ENCODE results near the gene BAG3.
A peak's percentile ranks its signal among the peaks of the same experiment; 100 is the strongest.

Gene BAG3

DNA sequence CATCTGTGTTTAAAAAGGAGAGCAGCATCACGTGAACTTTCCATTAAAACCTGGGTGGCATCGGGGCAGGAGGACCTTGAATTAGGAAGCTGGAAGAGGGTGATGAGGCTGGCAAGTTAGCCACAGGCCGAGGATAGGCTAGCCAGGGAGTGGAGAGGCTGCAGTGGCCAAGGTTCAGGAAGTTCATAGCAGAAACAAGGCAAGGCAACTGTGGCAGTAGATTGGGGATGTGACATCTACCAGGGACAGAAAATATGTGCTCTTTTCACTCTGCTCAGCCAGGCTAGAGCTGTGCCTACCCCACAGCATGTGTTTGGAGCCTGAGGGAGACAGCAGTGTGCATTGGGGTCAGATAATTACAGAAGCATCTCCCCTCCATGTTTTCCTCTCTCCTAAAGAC lies 72.4 kb downstream of the BAG3 start:
- TF ChIP-seq, protein P1, sequence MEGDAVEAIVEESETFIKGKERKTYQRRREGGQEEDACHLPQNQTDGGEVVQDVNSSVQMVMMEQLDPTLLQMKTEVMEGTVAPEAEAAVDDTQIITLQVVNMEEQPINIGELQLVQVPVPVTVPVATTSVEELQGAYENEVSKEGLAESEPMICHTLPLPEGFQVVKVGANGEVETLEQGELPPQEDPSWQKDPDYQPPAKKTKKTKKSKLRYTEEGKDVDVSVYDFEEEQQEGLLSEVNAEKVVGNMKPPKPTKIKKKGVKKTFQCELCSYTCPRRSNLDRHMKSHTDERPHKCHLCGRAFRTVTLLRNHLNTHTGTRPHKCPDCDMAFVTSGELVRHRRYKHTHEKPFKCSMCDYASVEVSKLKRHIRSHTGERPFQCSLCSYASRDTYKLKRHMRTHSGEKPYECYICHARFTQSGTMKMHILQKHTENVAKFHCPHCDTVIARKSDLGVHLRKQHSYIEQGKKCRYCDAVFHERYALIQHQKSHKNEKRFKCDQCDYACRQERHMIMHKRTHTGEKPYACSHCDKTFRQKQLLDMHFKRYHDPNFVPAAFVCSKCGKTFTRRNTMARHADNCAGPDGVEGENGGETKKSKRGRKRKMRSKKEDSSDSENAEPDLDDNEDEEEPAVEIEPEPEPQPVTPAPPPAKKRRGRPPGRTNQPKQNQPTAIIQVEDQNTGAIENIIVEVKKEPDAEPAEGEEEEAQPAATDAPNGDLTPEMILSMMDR (IDR thresholded peaks at IDR 0.05; ENCODE audit: borderline replicate concordance, insufficient read depth, low read depth, low read length) = no peak
- H3K4me3 ChIP-seq (ENCODE audit: low read depth, low read length) = no peak overlapping the region

DNA sequence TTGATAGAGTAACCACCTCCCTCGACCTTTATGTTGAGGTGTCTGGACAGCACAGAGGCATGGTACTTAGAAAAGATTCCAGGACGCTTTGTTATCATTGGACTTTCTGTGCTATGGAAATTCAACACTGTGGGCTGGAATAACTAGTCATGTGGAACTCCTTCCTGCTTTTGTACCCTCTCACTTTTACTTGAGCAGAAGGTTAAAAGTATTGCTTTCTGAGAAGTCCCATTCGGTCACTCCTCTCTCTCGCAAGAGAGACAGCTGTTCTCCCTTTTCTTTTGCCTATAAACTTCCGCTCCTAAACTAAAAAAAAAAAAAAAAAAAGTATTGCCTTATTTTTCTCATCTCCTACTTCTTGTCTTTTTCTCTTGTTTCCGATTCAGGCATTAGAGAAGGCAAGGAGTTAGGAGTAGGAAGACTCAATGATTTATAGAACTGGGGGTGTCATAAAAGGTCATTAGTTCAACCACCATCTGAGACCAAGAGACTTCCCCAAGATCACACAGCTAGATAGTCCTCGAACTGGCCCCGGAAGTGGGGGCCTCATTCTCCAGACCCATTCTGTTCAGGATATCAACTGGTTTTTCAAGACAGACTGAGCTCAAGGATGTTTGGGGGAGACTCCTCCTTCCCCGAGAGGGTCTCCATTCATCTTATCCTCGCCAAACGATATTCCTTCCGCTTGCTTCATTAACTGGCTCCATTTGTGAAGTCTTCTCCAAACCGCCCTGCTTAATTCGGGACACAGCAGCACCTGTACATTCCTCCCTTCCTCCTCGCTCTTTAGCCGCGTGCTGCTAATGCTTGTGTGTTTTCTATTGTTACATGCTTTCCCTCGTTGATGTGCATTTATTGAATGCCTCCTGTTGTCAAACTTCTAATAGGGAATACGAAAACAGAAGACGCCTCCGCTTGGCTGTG lies 73.7 kb downstream of the BAG3 start:
- peak overlapping the region; percentile 59 for H3K4me3 ChIP-seq (ENCODE audit: low read depth, low read length)
- TF ChIP-seq, protein P1 (IDR thresholded peaks at IDR 0.05; ENCODE audit: borderline replicate concordance, insufficient read depth, low read depth, low read length) = no peak

DNA sequence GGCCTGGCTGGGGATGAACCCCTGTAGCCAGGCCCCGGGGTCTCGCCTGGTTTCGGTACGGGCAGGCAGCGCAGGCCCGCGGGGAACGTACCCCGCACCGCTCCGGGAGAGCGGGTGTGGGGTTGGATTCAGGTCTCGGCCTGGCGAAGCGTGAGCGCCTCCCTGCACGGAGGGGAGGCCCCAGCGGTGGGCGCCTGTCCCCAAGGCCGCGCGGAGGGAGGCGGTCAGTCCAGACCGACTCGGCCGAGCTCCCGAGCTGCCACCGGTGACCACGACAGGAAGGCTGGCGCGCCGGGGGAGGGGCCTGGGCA lies 74.3 kb downstream of the BAG3 start:
- TF ChIP-seq, protein P1 (IDR thresholded peaks at IDR 0.05; ENCODE audit: borderline replicate concordance, insufficient read depth, low read depth, low read length) = no peak
- H3K4me3 ChIP-seq (ENCODE audit: low read depth, low read length) = peak overlapping the region; percentile 59

DNA sequence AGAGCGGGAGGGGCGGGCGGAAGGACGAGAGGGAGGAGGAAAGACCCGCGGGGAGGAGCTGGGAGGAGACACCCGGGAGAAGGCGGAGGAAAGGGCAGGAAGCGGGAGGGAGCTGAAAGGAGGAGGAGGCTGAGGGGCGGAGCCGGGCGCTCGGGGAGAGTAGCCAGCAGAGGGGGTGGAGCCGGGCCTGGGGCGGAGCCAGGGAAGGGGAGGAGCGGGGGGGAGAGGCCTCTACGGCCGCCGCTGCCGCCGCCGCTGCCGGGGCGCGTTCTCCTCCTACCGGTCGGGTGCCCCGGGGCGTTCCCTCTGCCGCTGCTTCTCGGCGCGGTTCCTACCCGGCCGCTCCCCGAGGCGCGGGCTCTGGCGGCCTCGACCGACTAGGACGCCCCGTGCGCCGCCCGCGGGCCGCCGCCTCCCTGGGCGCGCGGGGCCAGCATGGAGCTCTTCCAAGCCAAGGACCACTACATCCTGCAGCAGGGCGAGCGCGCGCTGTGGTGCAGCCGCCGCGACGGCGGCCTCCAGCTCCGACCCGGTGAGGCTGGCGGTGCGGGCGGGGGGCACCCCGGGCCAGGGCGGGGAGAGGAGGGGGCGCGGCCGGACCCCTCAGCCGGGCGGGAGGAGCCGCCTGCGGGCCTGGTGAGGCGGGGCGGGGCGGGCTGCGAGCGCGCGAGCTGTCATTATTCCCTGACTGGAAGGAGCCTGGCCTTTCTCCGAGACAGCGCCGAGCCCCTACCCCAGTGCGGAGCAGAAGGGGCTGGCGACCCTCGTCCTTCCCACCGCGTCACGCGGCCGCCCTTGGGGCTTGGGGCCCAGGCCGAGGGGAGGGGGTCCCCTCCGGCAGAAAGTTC lies 74.9 kb downstream of the BAG3 start, which contains the start of gene INPP5F:
TSS of gene INPP5F (plus strand) at position 223 of the 848 bp plus-strand sequence. CDS start at position 436, 213 bp downstream.
- TF ChIP-seq, protein P1 (IDR thresholded peaks at IDR 0.05; ENCODE audit: borderline replicate concordance, insufficient read depth, low read depth, low read length) = peak; percentile 12; the same call in 1 of the 2 replicates
- peak within 1 kb of the TSS; percentile 68 for H3K4me3 ChIP-seq (ENCODE audit: low read depth, low read length)

DNA sequence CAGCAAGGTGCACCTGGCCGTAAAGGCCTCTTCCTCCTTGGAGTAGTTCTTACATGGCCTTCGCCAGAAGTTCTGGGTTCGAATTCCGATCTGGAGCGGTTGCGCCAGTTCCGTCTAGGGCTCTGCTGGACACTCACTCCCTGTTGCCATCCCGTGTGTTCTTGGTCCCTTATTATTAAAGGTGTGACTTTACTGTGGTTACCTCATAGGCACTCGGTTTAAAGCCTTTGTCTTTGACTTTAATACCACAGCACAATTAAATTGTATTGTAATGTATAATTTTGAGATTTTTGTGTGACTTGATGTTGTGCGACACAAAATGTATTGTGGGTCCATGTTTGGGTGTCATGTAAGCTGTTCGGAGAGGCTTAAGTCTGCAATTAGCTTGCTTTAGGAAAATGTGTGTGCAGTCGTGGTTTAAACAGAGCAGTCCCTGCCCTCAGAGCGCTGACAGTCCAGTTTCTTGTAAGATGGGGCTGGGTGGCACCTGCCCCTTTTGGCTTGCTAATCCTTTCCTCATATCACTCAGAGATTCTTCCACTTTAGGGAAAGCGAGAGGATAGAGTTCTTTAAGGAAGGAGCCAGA lies 75.6 kb downstream of the BAG3 start:
- peak overlapping the region; percentile 68 for H3K4me3 ChIP-seq (ENCODE audit: low read depth, low read length)
- TF ChIP-seq, protein P1 (IDR thresholded peaks at IDR 0.05; ENCODE audit: borderline replicate concordance, insufficient read depth, low read depth, low read length) = no peak
